ENCODE results near the gene RAB7B. TPM values are rescaled to one million over a fixed set of nuclear protein-coding genes. Genes with fewer than 3 reads are reported as not detected.

Gene RAB7B
- total RNA-seq, 1 donor from 2014 or later: 5.1 TPM

DNA sequence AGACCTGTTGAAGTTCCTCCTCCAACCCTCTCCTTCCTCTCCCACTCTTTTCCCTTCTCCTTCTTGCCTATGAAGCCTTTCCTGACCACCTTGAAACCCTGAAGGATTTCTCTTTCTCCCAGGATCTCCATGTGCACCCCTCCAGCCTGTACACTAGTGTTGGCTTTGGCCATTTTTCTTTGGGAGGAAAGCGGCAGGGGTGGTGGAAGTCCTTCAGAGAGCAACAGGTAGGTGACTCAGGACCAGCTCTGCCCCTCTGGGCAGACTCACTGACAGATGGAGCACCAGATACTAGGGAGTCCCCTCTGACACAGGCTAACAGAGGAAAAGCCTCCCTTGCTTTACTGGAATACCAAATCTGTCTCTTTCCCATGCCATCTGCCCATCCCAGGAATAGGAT is 64.5 kb downstream of the RAB7B start:
- DNase-seq (ENCODE audit: low spot score) (no peak), ATAC-seq (no peak)
- intact Hi-C loops (cut with DNase I): no loop called here

DNA sequence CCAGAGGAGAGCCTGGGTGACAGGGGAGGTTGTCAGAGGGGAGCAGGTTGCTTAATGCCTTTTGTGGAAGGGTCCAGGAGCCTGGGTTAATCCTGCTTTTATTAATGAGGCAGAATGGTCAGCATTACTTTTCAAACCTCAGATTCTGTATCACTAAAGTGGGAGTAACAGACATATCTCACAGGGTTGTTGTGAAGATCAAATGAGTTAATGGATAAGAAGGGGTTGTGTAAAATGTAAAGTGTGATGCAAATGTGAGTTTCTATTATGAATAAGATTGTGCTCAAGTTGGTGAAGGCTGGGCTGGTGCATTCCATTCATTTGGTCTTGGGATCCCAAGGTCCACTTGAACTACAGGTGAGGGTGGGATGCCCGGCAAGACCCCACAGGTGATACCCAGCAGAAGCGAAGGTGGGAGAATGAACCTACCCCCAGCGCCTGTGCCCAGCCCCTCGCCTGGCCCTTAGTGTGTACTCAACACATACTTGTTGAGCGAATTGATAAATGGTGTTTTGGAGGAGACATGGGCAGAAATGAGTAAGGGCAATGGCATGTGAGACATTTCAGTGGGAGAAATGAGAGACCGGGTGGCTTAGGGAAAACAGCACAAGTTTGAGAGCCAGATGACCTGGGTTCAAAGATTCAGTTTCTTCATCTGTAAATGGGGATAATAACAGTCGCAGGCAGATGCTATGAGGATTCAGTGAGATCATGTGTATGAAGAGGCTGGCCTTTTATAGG is 66.2 kb downstream of the RAB7B start:
- no peak for ATAC-seq
- intact Hi-C loops (cut with DNase I): no loop called here
- no peak for DNase-seq (ENCODE audit: low spot score)

DNA sequence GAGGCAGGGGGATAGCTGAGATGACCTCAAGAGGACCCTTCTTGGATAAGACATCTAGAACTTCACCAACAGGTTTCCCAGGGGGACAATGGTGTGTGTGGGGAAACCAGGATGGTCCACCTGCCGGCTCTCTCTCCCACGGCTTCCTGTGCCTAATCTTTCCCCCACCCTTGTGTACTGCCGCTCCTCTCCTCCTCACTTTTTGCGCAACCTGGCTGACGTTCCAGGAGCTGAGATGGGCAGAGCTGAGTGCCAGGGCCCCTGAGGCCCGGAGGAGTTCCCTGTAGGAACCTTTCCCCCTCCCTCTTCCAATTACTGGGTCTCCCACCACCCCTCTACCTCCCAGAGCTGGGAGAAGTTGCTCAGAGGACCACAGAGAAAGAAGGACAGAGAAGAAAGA is 66.9 kb downstream of the RAB7B start:
- intact Hi-C loops (cut with DNase I): no loop called here
- no peak for DNase-seq (ENCODE audit: low spot score)
- ATAC-seq: no peak

DNA sequence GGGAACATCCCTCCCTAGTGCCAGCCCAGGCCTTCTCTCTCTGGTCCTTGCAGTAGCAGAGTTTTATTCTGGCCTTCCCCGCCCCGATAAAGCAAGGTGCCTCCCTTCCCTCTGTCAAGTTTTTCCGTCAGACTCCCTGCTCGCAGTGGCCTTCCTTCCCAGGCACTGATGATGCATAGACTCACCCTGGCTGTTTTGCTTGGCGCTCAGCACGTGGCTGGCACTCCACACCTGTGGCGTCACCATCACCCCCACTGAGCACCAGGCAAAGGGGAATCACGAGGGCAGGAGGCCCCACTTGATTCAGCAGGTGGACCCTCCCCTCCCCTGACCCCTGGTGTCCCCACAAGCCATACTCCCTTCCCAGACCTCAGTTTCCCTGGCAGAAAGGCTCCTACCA is 67.3 kb downstream of the RAB7B start:
- intact Hi-C loops (cut with DNase I): no loop called here
- DNase-seq (ENCODE audit: low spot score) (no peak), ATAC-seq (no peak)

DNA sequence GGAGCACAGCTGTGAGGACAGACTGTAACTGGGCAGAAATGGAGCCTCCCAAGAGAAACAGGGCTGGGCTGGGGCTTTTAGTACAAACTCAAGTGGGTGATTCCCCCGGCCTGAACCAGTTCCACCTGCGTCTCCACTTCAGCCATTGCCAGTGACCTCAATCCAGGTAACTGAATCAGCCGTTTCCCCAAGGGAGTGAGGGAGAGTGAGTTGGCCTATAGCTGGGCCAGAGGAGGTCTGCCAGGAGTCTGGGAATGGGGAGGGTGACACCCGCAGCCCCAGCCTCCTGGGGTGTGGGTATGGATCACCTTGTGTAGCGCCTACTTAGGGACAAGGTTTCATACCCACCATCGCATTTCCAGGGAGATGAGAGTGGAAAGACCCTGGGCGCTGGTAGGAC is 68.4 kb downstream of the RAB7B start:
- intact Hi-C loops (cut with DNase I): no loop called here
- DNase-seq (ENCODE audit: low spot score) (no peak), ATAC-seq (no peak)

DNA sequence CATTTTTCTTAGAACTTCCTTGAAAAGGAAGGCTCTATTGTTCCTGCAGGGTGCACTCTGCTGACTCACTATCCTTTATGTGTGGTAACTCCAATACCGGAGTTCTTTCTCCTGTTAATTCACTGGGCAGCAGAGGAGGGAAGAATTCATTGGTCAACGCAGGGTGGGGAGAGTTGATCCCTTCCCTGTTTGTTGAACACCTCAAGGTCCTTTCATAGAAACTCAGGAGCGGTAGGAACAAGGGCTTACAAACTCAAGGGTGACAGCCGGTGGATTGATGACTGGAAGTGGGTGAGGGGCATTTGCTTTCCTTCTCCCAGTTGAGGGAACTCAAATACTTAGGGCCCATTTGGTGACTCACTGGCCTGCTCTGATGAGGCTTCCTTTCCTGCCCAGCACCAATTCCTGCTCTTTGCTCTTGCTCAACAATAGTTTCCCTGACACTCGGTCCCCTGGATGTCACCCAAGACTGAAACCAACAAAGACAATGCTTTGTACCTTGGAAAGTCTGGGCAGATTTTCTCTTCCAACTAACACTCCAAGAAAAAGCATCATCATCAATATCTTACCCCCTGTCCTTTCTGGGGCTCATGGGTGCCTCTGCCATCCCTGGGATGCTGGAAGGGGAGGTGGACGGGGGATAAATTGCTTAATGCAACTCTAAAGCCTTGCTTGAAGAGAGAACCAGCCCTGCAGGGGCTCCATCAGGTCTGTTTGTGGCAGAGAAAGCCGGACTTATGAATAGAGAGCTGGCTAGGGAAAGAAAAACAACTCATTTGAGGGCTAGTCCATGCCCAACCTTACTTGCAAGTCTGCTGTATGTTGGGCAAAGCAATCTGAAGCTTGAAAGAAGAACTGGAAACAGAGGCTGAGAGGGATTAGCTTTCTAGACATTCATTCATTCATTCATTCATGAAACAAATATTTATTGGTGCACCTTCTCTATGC is 69.2 kb downstream of the RAB7B start:
- intact Hi-C loops (cut with DNase I): no loop called here
- ATAC-seq: no peak
- no peak for DNase-seq (ENCODE audit: low spot score)

DNA sequence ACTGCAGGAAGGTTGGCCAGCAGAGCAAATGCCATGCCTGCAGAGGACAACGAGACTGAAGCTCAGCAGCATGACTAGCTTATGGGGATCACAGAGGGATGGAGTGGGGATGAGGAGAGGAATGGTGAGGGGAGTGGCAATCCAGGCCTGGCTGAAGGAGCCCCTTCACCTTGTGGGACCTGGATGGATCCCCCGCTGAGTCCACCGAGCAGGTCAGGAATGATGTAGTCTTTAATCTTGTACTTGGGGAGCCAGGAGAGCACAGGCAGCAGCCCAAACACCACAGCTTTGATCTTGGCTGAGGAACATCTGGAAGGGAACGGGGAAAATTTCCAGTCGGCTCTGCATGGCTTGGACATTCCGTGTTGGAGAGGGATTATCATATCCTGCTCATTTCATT is 70.4 kb downstream of the RAB7B start:
- DNase-seq (ENCODE audit: low spot score): no peak
- ATAC-seq: no peak
- intact Hi-C loops (cut with DNase I): no loop called here

DNA sequence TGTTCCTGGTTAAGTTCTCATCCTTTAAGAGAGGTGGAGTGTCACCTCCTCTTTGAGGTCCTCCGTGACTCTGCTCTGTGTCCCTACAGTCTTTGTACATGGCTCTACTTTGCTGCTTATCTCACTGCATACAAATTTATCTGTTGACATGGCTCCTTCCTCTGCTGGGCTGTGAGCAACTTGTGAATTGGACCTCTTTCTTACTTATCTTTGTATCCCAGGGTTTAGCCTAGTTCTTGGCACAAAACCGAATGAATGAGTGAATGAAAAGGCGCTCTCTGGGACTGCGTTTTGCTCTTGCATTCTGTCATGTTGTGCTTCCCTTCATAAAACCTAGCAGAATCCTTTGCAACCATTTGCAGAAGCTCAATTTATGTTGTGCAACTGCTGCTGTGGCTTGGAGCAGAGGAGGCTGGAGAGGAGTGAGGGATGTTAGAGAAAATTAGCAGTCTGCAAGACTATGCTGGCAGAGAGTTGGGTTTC is 72.4 kb downstream of the RAB7B start:
- no peak for DNase-seq (ENCODE audit: low spot score)
- intact Hi-C loops (cut with DNase I): loop anchor here (2.0 kb wide), 1 partner anchor 52 kb away; no protein-coding TSS in a partner anchor
- ATAC-seq: no peak

DNA sequence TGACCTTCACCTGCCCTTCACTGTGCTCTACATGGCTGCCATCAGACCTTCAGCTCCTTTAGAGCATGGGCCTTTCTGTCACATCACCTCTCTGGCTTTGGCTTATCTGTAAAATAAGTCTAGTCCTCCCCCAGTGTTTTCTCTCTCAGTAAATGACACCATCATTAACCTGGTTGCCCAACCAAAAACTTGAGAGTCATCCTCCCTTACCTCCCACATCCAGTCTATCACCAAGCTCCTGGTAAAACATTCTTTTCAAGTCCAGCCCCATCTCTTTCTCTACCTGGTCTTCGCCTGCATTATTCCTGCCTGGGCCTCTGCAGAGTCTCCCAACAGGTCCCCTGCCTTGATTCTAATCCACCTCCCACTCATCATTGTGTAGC is 73.0 kb downstream of the RAB7B start:
- DNase-seq (ENCODE audit: low spot score): no peak
- intact Hi-C loops (cut with DNase I): loop anchor here (2.0 kb wide), 1 partner anchor 53 kb away; no protein-coding TSS in a partner anchor
- ATAC-seq: no peak

DNA sequence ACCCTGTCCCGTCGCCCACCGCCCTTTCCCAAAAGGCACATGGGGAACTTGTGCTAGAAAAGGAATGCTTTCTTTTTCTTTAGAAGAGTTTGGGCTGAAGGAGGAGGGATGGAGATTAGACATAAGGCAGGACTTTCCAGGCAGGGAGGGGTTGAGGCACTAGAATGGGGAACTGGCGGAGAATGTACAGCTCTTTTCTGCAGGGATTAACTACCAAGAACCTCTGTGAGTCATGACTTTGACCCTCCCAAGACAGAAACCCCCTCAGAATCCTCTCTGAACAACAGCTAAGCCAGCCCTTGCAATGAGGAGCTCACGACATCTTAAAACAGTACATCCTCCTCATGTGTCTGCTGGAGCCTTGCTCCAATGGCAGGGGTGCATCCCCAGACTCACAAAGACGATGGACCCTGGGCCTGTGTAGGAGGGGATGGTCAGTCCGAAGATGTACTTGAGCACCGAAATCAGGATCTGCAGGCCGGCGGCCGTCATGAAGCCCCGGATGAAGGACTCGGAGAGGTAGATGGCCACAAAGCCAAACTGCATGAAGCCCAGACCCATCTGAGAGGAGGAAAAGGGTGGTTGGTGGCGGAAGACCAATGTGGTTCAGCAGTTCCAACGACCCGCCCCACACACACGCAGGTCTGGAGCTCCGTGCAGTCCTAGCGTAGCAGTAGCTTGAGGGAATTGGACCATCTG is 73.5 kb downstream of the RAB7B start:
- ATAC-seq (no peak), DNase-seq (ENCODE audit: low spot score) (no peak)
- intact Hi-C loops (cut with DNase I): loop anchor here (2.0 kb wide), 1 partner anchor 53 kb away; no protein-coding TSS in a partner anchor

DNA sequence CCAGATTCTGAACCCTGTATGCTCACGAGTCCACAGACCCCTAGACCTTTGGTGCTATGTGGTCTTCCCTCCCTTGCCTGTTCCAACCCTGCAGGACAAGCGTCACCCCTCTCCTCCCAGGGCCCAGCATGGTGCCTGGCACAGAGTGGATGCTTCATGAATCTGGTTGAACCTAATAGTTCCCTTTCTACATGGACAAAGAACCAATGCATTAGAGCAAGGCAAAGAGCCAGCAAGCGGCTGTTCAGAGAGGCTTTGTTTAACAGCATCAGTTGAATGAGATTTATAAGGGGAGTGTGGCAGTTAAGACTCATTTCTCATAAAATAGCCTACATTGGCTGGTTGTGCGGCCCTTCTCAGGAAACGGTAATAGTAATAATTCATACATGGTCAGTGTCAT is 74.9 kb downstream of the RAB7B start:
- intact Hi-C loops (cut with DNase I): no loop called here
- no peak for ATAC-seq

DNA sequence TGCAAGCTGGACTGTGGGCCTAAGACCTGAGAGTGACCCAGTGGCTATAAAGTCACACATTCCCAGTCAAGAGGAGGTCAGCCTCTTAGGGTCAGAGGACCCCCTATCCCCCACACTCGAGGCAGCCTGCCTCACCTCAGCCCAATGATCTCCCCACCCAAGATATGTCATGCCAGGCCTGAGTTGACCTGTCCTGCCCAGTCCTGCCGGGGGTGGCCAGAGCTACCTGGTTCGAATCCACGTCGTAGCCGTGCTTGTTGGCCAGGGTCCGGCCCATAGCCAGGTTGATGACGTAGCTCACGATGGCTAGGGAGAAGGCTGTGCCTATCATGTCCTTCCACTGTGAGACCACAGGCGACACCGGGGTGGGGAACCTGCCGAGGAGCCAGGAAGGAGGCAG is 75.5 kb downstream of the RAB7B start:
- intact Hi-C loops (cut with DNase I): no loop called here

More for the DNA sequence above, 74.9 kb downstream of the RAB7B start:
- no peak for DNase-seq (ENCODE audit: low spot score)

DNA sequence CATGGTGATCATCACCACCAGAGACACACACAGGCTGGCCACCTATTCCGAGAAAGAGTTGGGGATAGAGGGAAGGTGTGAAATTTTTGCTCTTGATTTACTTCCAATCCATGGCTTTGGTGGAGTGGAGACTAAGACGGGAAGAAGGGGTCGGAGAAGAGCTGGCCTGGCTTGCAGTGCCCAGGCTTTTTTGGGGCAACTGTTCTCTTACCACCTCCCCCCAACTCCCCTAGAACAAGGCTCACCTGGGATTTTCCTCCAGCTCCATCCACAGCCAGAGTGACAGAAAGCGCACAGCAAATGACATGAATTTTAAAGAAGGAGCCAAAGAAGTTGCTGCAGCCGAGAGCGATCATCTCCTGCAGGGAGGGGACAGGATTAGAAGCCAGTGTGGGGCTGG is 75.9 kb downstream of the RAB7B start:
- DNase-seq (ENCODE audit: low spot score): no peak
- intact Hi-C loops (cut with DNase I): no loop called here
- ATAC-seq: no peak

More for the DNA sequence above, 75.5 kb downstream of the RAB7B start:
- DNase-seq (ENCODE audit: low spot score) (peak; percentile 49), ATAC-seq (no peak)

Other genes starting within 250 kb of the RAB7B start
- gene RAB29, start 227.9 kb downstream of the RAB7B start, total RNA-seq: 17.6 TPM
- 44.0 TPM for gene SLC41A1, start 190.2 kb downstream of the RAB7B start, total RNA-seq
- gene PM20D1, start 153.3 kb downstream of the RAB7B start, total RNA-seq: 3.9 TPM
- not detected for gene SLC26A9, start 59.9 kb downstream of the RAB7B start, total RNA-seq
- gene CTSE, start 20.5 kb upstream of the RAB7B start, total RNA-seq: 1.1 TPM
- gene RHEX, start 49.8 kb upstream of the RAB7B start, total RNA-seq: 1.2 TPM
- gene AVPR1B, start 114.0 kb upstream of the RAB7B start, total RNA-seq: not detected
- 4.2 TPM for gene FAM72A, start 199.4 kb upstream of the RAB7B start, total RNA-seq
- 149 TPM for gene SRGAP2, start 200.1 kb upstream of the RAB7B start, total RNA-seq

Measured in sciatic nerve (tissue), 2 donors.